NB4 (cell line): ENCODE measurements around the gene LRRC4B.
"Not testable (repeated sequence)": the region's sequence is repeated elsewhere in the genome, so short reads cannot be mapped to it uniquely, and the experiment has no call there.

Experiments used
- DNase-seq: peaks from one replicate; pipeline ENCODE4 v3.0.0; 2010; ENCODE audit warnings: low read depth
- H3K4me3 ChIP-seq: one replicate; pipeline ENCODE4 v1.5.1; 2011; ENCODE audit warnings: mild to moderate bottlenecking, low read depth, low read length, moderate library complexity
- CTCF ChIP-seq: IDR thresholded peaks from one replicate; pipeline ENCODE4 v1.5.1; 2012; ENCODE audit warnings: low read depth, low read length
- MAX ChIP-seq: IDR thresholded peaks from 2 replicates; pipeline ENCODE4 v1.6.1; 2011; ENCODE audit warnings: low read depth, low read length
- MYC ChIP-seq: IDR thresholded peaks from 2 replicates; pipeline ENCODE4 v1.6.1; 2011; ENCODE audit warnings: low read depth, low read length
- POLR2A ChIP-seq: IDR thresholded peaks from 2 replicates; pipeline ENCODE4 v1.6.1; 2011; ENCODE audit warnings: mild to moderate bottlenecking; ENCODE audit not compliant: insufficient read length; ENCODE audit errors: extremely low read depth

LRRC4B gene

GRCh38 chr19:50567882-50568727, at the start of gene LRRC4B:
LRRC4B (minus strand) TSS chr19:50568435; CDS start chr19:50548838, 19,597 bp downstream.
- no peak within 1 kb of the TSS for H3K4me3 ChIP-seq
- TF ChIP-seq MYC (no peak), CTCF (no peak), MAX (no peak), POLR2A (no peak)
- DNase-seq = no peak

- not testable (repeated sequence) for H3K4me3 ChIP-seq, DNase-seq
These were observed 44.5 kb upstream of the LRRC4B start for GRCh38 chr19:50612504-50613404.

- peak; percentile 88 for DNase-seq
- H3K4me3 ChIP-seq = no peak overlapping the region
- TF ChIP-seq POLR2A = no peak
- peak; percentile 43; the same call in 1 of the 2 replicates for TF ChIP-seq MYC
- TF ChIP-seq MAX = peak; percentile 38; the same call in 1 of the 2 replicates
- peak; percentile 55 for TF ChIP-seq CTCF
These were observed 39.9 kb upstream of the LRRC4B start for GRCh38 chr19:50607874-50608785.

- TF ChIP-seq MYC (no peak), MAX (no peak), CTCF (no peak), POLR2A (no peak)
- H3K4me3 ChIP-seq = no peak overlapping the region
- no peak for DNase-seq
These were observed 39.2 kb upstream of the LRRC4B start for GRCh38 chr19:50607388-50607787.

GRCh38 chr19:50606059-50606836, 38.0 kb upstream of the LRRC4B start:
- DNase-seq, H3K4me3 ChIP-seq: not testable (repeated sequence)
